Measurements from ENCODE around the gene HAPSTR1.

Gene HAPSTR1

GRCh38 chr16:9094011-9094846 lies 2.8 kb downstream of the HAPSTR1 start:
- CTCF ChIA-PET = interaction anchor here (1.9 kb wide), 1 partner anchor 8 kb away, joined by 6 read pairs; no protein-coding TSS in a partner anchor
- POLR2A ChIA-PET = interaction anchor here (3.6 kb wide), 1 partner anchor 7 kb away, joined by 49 read pairs; no protein-coding TSS in a partner anchor
- TF ChIP-seq CTCF (IDR thresholded peaks at IDR 0.05; ENCODE audit: control extremely low read depth, extremely low read depth, low read depth, missing control alignments) = no peak

GRCh38 chr16:9095171-9095570 lies 3.7 kb downstream of the HAPSTR1 start:
- POLR2A ChIA-PET = no interaction called here
- CTCF ChIA-PET = no interaction called here
- DNase-seq (ENCODE audit: extremely low spot score) = no peak
- TF ChIP-seq CTCF (IDR thresholded peaks at IDR 0.05; ENCODE audit: control extremely low read depth, extremely low read depth, low read depth, missing control alignments) = no peak

More at GRCh38 chr16:9094011-9094846, 2.8 kb downstream of the HAPSTR1 start:
- no peak for DNase-seq (ENCODE audit: extremely low spot score)

DNA sequence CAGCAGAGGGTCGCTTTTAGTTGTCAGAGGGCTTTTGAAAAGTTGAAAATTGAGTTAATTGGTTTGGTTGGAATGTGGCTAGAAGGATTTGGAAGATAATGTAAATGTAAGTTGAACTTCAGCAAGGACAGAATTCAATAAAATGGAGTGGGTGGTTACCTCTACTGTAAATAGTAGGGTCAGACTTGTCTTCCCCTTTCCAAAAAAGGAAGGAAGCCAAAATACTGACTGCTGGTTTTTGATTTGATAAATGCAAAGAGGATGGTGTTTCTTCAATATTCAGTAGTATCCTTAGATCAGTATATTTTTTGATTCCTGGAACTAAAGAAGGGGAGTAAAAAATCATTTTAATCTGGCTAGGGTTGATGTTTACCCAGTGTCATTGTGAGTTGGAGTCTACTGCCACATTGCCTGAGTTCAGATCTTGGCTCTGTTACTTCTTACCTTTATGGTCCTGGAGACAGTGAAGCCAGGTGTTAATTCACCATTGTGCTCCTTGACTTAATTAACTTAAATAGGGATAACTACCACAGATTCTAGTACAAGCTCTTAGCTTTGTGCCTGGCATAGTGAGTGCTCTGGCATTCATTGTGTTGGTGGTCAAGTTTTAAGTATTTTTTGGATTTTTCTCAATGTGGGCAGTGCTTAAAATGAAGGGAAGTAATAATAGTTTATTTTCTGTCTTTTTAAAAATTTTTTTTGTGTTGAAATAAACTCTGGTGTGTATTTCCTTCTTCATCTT lies 4.4 kb downstream of the HAPSTR1 start:
- DNase-seq (ENCODE audit: extremely low spot score) = no peak
- POLR2A ChIA-PET = interaction anchor here (0.9 to 1.2 kb wide), 2 partner anchors 11 to 184 kb away, joined by 4 to 5 read pairs; no protein-coding TSS in a partner anchor
- CTCF ChIA-PET = no interaction called here
- no peak for TF ChIP-seq CTCF (IDR thresholded peaks at IDR 0.05; ENCODE audit: control extremely low read depth, extremely low read depth, low read depth, missing control alignments)

GRCh38 chr16:9096416-9096952 lies 5.0 kb downstream of the HAPSTR1 start:
- no peak for DNase-seq (ENCODE audit: extremely low spot score)
- ChIA-PET CTCF (interaction anchor here (1.4 to 1.6 kb wide), 3 partner anchors 12 to 186 kb away, joined by 3 read pairs; no protein-coding TSS in a partner anchor), POLR2A (interaction anchor here (0.9 to 1.2 kb wide), 2 partner anchors 10 to 185 kb away, joined by 4 to 5 read pairs; no protein-coding TSS in a partner anchor)
- no peak for TF ChIP-seq CTCF (IDR thresholded peaks at IDR 0.05; ENCODE audit: control extremely low read depth, extremely low read depth, low read depth, missing control alignments)

GRCh38 chr16:9097266-9098219 lies 6.1 kb downstream of the HAPSTR1 start:
- no peak for TF ChIP-seq CTCF (IDR thresholded peaks at IDR 0.05; ENCODE audit: control extremely low read depth, extremely low read depth, low read depth, missing control alignments)
- CTCF ChIA-PET = interaction anchor here (0.7 to 1.6 kb wide), 4 partner anchors 11 to 206 kb away, joined by 3 to 4 read pairs (median 3); no protein-coding TSS in a partner anchor
- POLR2A ChIA-PET = interaction anchor here (0.6 to 1.3 kb wide), 4 partner anchors 9 to 70 kb away, joined by 4 to 6 read pairs (median 4); no protein-coding TSS in a partner anchor
- DNase-seq (ENCODE audit: extremely low spot score) = no peak
